ENCODE results near the gene BPIFB3. TPM values are rescaled to one million over a fixed set of nuclear protein-coding genes. Genes with fewer than 3 reads are reported as not detected.

Gene BPIFB3
- total and polyA plus RNA-seq, 2 of the 13 experiments (the other 11 are each of a cell fraction or from before 2014, with no cell fraction given) = 0.09 TPM; not detected in 1

- no peak for TF ChIP-seq MTF1 (CRISPR knock-in tag; IDR thresholded peaks at IDR 0.05)
- TF ChIP-seq KDM4B (CRISPR knock-in tag; IDR thresholded peaks at IDR 0.05) = peak; percentile 94
- TF ChIP-seq NCOA2 (CRISPR knock-in tag; IDR thresholded peaks at IDR 0.05) = peak; percentile 98
- TF ChIP-seq RBM39 (IDR thresholded peaks at IDR 0.05; ENCODE audit: low read depth, low read length, poor library complexity, severe bottlenecking) = peak; percentile 65
- TF ChIP-seq RBFOX2 (IDR thresholded peaks at IDR 0.05; ENCODE audit: low read depth, low read length) = peak; percentile 72
- peak; percentile 92 for TF ChIP-seq RERE (CRISPR knock-in tag; IDR thresholded peaks at IDR 0.05; ENCODE audit: low read depth)
- TF ChIP-seq PREB (CRISPR knock-in tag; IDR thresholded peaks at IDR 0.05) = no peak
- no peak for TF ChIP-seq ATF7 (IDR thresholded peaks at IDR 0.05)
- 0 out of 2 replicates have a peak, but pooled peaks have one; percentile 38 for TF ChIP-seq ATF7 (CRISPR knock-in tag; IDR thresholded peaks at IDR 0.05)
- peak; percentile 92 for TF ChIP-seq KDM3A (CRISPR knock-in tag; IDR thresholded peaks at IDR 0.05; ENCODE audit: low read depth)
- peak; percentile 97 for TF ChIP-seq ZNF44 (CRISPR knock-in tag; IDR thresholded peaks at IDR 0.05)
- TF ChIP-seq THAP7 (CRISPR knock-in tag; IDR thresholded peaks at IDR 0.05) = no peak
- TF ChIP-seq HOXA3 (CRISPR knock-in tag; IDR thresholded peaks at IDR 0.05) = peak; percentile 91
- TF ChIP-seq ZNF564 (CRISPR knock-in tag; IDR thresholded peaks at IDR 0.05) = no peak
- no peak for TF ChIP-seq ZNF619 (CRISPR knock-in tag; IDR thresholded peaks at IDR 0.05)
- no peak for TF ChIP-seq PRPF4 (IDR thresholded peaks at IDR 0.05; ENCODE audit: low read depth, low read length, poor library complexity, severe bottlenecking)
- TF ChIP-seq KMT2A (CRISPR knock-in tag; IDR thresholded peaks at IDR 0.05) = no peak; the same call in 1 of the 2 replicates
- TF ChIP-seq THYN1 (CRISPR knock-in tag; IDR thresholded peaks at IDR 0.05; ENCODE audit: borderline replicate concordance, low read depth) = 0 out of 2 replicates have a peak, but pooled peaks have one; percentile 57
- TF ChIP-seq ZFP37 (CRISPR knock-in tag; IDR thresholded peaks at IDR 0.05; ENCODE audit: borderline replicate concordance) = no peak
- no peak for TF ChIP-seq ATF5 (CRISPR knock-in tag; IDR thresholded peaks at IDR 0.05; ENCODE audit: low read depth)
Measured at GRCh38 chr20:33005908-33006775, 47.6 kb upstream of the BPIFB3 start (continued).
